Lower leg skin (tissue), 4 donors: ENCODE data around the gene RNASE4. TPM values are rescaled to one million over a fixed set of nuclear protein-coding genes. Genes with fewer than 3 reads are reported as not detected.

Source experiments
- DNase-seq, 2 donors: peaks; one replicate each; pipeline ENCODE4 v3.0.0-alpha.2; 2019; ENCODE audit warnings: low spot score in 2 of 2
- H3K4me3 ChIP-seq: fragments of 200-600 bp; sonication (generic); 2 replicates; pipeline ENCODE4 v1.5.1; 2017; ENCODE audit warnings: mild to moderate bottlenecking, low read depth; ENCODE audit not compliant: poor library complexity, severe bottlenecking
- CTCF ChIP-seq, 3 donors: fragments of 450-650 bp; IDR thresholded peaks; one replicate each; pipeline ENCODE4 v1.5.1; 2016; ENCODE audit warnings: antibody characterized with exemption in 3 of 3, mild to moderate bottlenecking in 3 of 3, moderate library complexity in 2 of 3
- POLR2A ChIP-seq, 2 donors: fragments of 450-650 bp; IDR thresholded peaks; one replicate each; pipeline ENCODE4 v1.6.1; 2016 to 2017; ENCODE audit warnings: antibody characterized with exemption in 2 of 2, mild to moderate bottlenecking in 1 of 2, moderate library complexity in 1 of 2
- WGBS, 2 donors: methylation state at CpG; one replicate each; pipeline ENCODE4 v1.1.5; 2018; 5-methylcytosine and 5-hydroxymethylcytosine counted together
- intact Hi-C: fragments of 100-400 bp; cut with DNase I; formaldehyde crosslinking; loops from one replicate; pipeline ENCODE4 v1.15.0; 2023; ENCODE audit warnings: low total_unique reads
- total RNA-seq, 4 donors: library from RNA; depleted of rRNA; stranded (reverse); fragments of >200 nt; gene quantifications; one replicate each; pipeline ENCODE4 v1.1.0, GENCODE V29; 2016

Gene RNASE4
- total RNA-seq, 4 donors from 2014 or later: 67.3 to 102 (median 90.6) TPM

- TF ChIP-seq CTCF (IDR thresholded peaks at IDR 0.05): no peak
- TF ChIP-seq POLR2A (IDR thresholded peaks at IDR 0.05): no peak
- DNase-seq: no peak
- WGBS, 2 donors: 80 to 83% methylated on average over 3 of the region's 3 CpGs
- intact Hi-C loops: no loop called here
- H3K4me3 ChIP-seq: no peak overlapping the region
These were observed 62.2 kb downstream of the RNASE4 start for GRCh38 chr14:20746566-20746965.

GRCh38 chr14:20748439-20748838 is 64.1 kb downstream of the RNASE4 start:
- no peak for TF ChIP-seq POLR2A (IDR thresholded peaks at IDR 0.05)
- no peak for TF ChIP-seq CTCF (IDR thresholded peaks at IDR 0.05)
- 90 to 100% methylated on average over 2 of the region's 2 CpGs for WGBS, 2 donors
- intact Hi-C loops: no loop called here
- no peak overlapping the region for H3K4me3 ChIP-seq
- DNase-seq: no peak

- H3K4me3 ChIP-seq: no peak overlapping the region
- WGBS, 2 donors: 70 to 78% methylated on average over 1 of the region's 1 CpG
- no peak for DNase-seq
- intact Hi-C loops: no loop called here
- no peak for TF ChIP-seq POLR2A (IDR thresholded peaks at IDR 0.05)
- TF ChIP-seq CTCF (IDR thresholded peaks at IDR 0.05): no peak
These were observed 65.8 kb downstream of the RNASE4 start for GRCh38 chr14:20750194-20750593.

Other genes with a start within 250 kb of the RNASE4 start
- gene KLHL33, start 248.4 kb upstream of the RNASE4 start, total RNA-seq: 1 to 10 TPM in 1 of 4 donors, under 1 TPM in 2, not detected in 1; 0.12 to 1.2 (median 0.36) TPM
- gene OSGEP, start 229.7 kb upstream of the RNASE4 start, total RNA-seq: 10 to 100 TPM; 13.8 to 54.5 (median 35.8) TPM
- 100 to 1,000 TPM; 107 to 217 (median 119) TPM for gene APEX1, start 229.3 kb upstream of the RNASE4 start, total RNA-seq
- 10 to 100 TPM; 26.0 to 34.6 (median 27.6) TPM for gene PIP4P1, start 223.1 kb upstream of the RNASE4 start, total RNA-seq
- 10 to 100 TPM; 23.0 to 48.8 (median 36.2) TPM for gene PNP, start 215.2 kb upstream of the RNASE4 start, total RNA-seq
- gene RNASE10, start 179.0 kb upstream of the RNASE4 start, total RNA-seq: not detected
- gene RNASE9, start 123.5 kb upstream of the RNASE4 start, total RNA-seq: not detected
- gene RNASE11, start 96.6 kb upstream of the RNASE4 start, total RNA-seq: not detected
- not detected for gene RNASE12, start 93.2 kb upstream of the RNASE4 start, total RNA-seq
- gene OR6S1, start 42.9 kb upstream of the RNASE4 start, total RNA-seq: not detected
- gene ANG, start 4.2 kb downstream of the RNASE4 start, total RNA-seq: 10 to 100 TPM; 19.8 to 45.5 (median 32.1) TPM
- gene EDDM3A, start 61.3 kb downstream of the RNASE4 start, total RNA-seq: not detected
- gene EDDM3B, start 83.8 kb downstream of the RNASE4 start, total RNA-seq: not detected
- gene RNASE6, start 96.7 kb downstream of the RNASE4 start, total RNA-seq: 10 to 100 TPM in 1 of 4 donors, 1 to 10 TPM in 3; 1.7 to 15.4 (median 6.6) TPM
- gene RNASE1, start 118.3 kb downstream of the RNASE4 start, total RNA-seq: 100 to 1,000 TPM in 1 of 4 donors, 10 to 100 TPM in 3; 42.6 to 129 (median 87.7) TPM
- not detected for gene RNASE3, start 206.8 kb downstream of the RNASE4 start, total RNA-seq